B cell (primary cell): ENCODE measurements around the gene USH2A. TPM values are rescaled to one million over a fixed set of nuclear protein-coding genes. Genes with fewer than 3 reads are reported as not detected.

Source experiments
- ATAC-seq: fragments of 200-7000 bp; cut with Tn5 transposase; one replicate; pipeline ENCODE4 v1.10.0; 2021; ENCODE audit warnings: low read depth, mild to moderate bottlenecking, moderate number of reproducible peaks, moderate library complexity
- CTCF ChIA-PET: fragments of 350-600 bp; sonication (Branson Sonifier 250); formaldehyde crosslinking; loops from one replicate; lab custom pipeline; 2021; ENCODE audit warnings: antibody characterized with exemption, inconsistent platforms; lab: Charles Lee
- POLR2A ChIA-PET: fragments of 350-600 bp; sonication (Branson Sonifier 250); formaldehyde crosslinking; loops from one replicate; lab custom pipeline; 2021; ENCODE audit warnings: antibody characterized with exemption; lab: Charles Lee
- DNase-seq: peaks from one replicate; pipeline ENCODE4 v3.0.0; 2013
- H2AFZ ChIP-seq: 2 replicates; pipeline ENCODE4 v1.6.1; 2012; ENCODE audit warnings: mild to moderate bottlenecking, low read depth, low read length; ENCODE audit not compliant: insufficient read depth, poor library complexity, severe bottlenecking
- H3K27ac ChIP-seq, 2 donors: 1 replicate in 1 of 2; 2 replicates in 1 of 2; pipeline ENCODE4 v1.5.1; 2012 to 2013; ENCODE audit warnings: low read length in 2 of 2, mild to moderate bottlenecking in 2 of 2, moderate library complexity in 1 of 2
- H3K27me3 ChIP-seq, 4 experiments: fragments of 200-600 bp in 1 of 4; sonication (generic) in 1 of 4; replicated peaks in 1 of 4; 1 replicate in 2 of 4; 2 replicates in 2 of 4; pipeline versions ENCODE4 v1.6.1 to v1.7.0; 2013 to 2016; ENCODE audit warnings: low read length in 3 of 4, mild to moderate bottlenecking in 2 of 4, mixed read lengths in 1 of 4, moderate library complexity in 1 of 4; ENCODE audit not compliant: insufficient read depth in 4 of 4, control insufficient read depth in 3 of 4; ENCODE audit errors: control extremely low read depth in 1 of 4
- H3K36me3 ChIP-seq, 2 experiments: replicated peaks in 1 of 2; 1 replicate in 1 of 2; 2 replicates in 1 of 2; pipeline versions ENCODE4 v1.6.1 to v1.7.1; 2013; ENCODE audit warnings: low read length in 1 of 2; ENCODE audit not compliant: insufficient read depth in 2 of 2, control insufficient read depth in 1 of 2; ENCODE audit errors: control extremely low read depth in 1 of 2, extremely low read depth in 1 of 2
- H3K4me1 ChIP-seq, 2 donors: fragments of 200-600 bp in 1 of 2; sonication (generic) in 1 of 2; 1 replicate in 1 of 2; 2 replicates in 1 of 2; pipeline versions ENCODE4 v1.5.1 to v1.6.1; 2013 to 2017; ENCODE audit warnings: low read length in 2 of 2; ENCODE audit not compliant: control insufficient read depth in 2 of 2, insufficient read depth in 2 of 2
- H3K4me2 ChIP-seq: replicated peaks from 2 replicates; pipeline ENCODE3; 2012; ENCODE audit warnings: mild to moderate bottlenecking, low read depth, low read length; ENCODE audit not compliant: poor library complexity, severe bottlenecking
- H3K4me3 ChIP-seq, 5 experiments: fragments of 200-600 bp in 1 of 5; sonication (generic) in 1 of 5; 1 replicate in 3 of 5; 2 replicates in 2 of 5; pipeline versions ENCODE4 v1.5.1 to v1.7.0; 2011 to 2016; ENCODE audit warnings: low read length in 4 of 5, mild to moderate bottlenecking in 4 of 5, low read depth in 2 of 5, control low read depth in 1 of 5, moderate library complexity in 1 of 5; ENCODE audit not compliant: insufficient read depth in 1 of 5; ENCODE audit errors: control extremely low read depth in 1 of 5, extremely low read depth in 1 of 5
- H3K79me2 ChIP-seq: fragments of 200-600 bp; sonication (generic); one replicate; pipeline ENCODE4 v1.6.0; 2016; ENCODE audit warnings: low read length; ENCODE audit not compliant: control insufficient read depth, insufficient read depth
- H3K9ac ChIP-seq: fragments of 200-600 bp; sonication (generic); 2 replicates; pipeline ENCODE4 v1.6.1; 2017; ENCODE audit warnings: mild to moderate bottlenecking, low read length, moderate library complexity
- H3K9me3 ChIP-seq, 3 donors: one replicate each; pipeline versions ENCODE4 v1.6.1 to v1.7.1; 2013; ENCODE audit warnings: low read length in 2 of 3; ENCODE audit not compliant: control insufficient read depth in 2 of 3, insufficient read depth in 1 of 3; ENCODE audit errors: control extremely low read depth in 1 of 3
- H4K20me1 ChIP-seq: 2 replicates; pipeline ENCODE4 v1.6.0; 2012; ENCODE audit warnings: mild to moderate bottlenecking, low read length; ENCODE audit not compliant: insufficient read depth, control insufficient read depth, poor library complexity, severe bottlenecking
- H3K27ac Mint-ChIP-seq: one replicate; pipeline ENCODE4 v1.8.0; 2021; ENCODE audit warnings: mixed read lengths
- H3K27me3 Mint-ChIP-seq: one replicate; pipeline ENCODE4 v1.8.0; 2021; ENCODE audit warnings: mixed read lengths
- H3K4me1 Mint-ChIP-seq: one replicate; pipeline ENCODE4 v1.8.0; 2021; ENCODE audit warnings: mixed read lengths
- H3K4me3 Mint-ChIP-seq: one replicate; pipeline ENCODE4 v1.8.0; 2021; ENCODE audit warnings: mixed read lengths
- H3K9me3 Mint-ChIP-seq: one replicate; pipeline ENCODE4 v1.8.0; 2022; ENCODE audit warnings: mixed read lengths; ENCODE audit not compliant: insufficient read depth
- CTCF ChIP-seq: fragments of 200-600 bp; IDR thresholded peaks from one replicate; pipeline ENCODE4 v1.8.0; 2022; ENCODE audit warnings: antibody characterized with exemption, mild to moderate bottlenecking
- EZH2 ChIP-seq: IDR thresholded peaks from 2 replicates; pipeline ENCODE4 v1.6.1; 2012; ENCODE audit warnings: borderline replicate concordance, low read depth, mild to moderate bottlenecking, moderate library complexity, low read length; ENCODE audit not compliant: insufficient read depth, poor library complexity, severe bottlenecking
- WGBS: methylation state at CpG from one replicate; pipeline ENCODE4 v1.1.5; 2013; ENCODE audit warnings: missing lambda C conversion rate; ENCODE audit not compliant: insufficient coverage; 5-methylcytosine and 5-hydroxymethylcytosine counted together
- intact Hi-C: fragments of 100-400 bp; cut with micrococcal nuclease; formaldehyde crosslinking; loops from one replicate; pipeline ENCODE4 v1.10.0; 2022
- polyA plus RNA-seq: library from polyadenylated mRNA; depleted of rRNA; stranded (reverse); fragments of >200 nt; gene quantifications from 2 replicates; pipeline ENCODE4 v1.2.3, GENCODE V29; 2012
- total RNA-seq, 2 donors: library from RNA; stranded (reverse); fragments of 120-200 nt in 1 of 2; gene quantifications; 1 replicate in 1 of 2; 2 replicates in 1 of 2; pipeline versions ENCODE4 v1.2.3 to v1.2.4, GENCODE V29; 2013 to 2022

USH2A gene
- total and polyA plus RNA-seq, 2 donors (not counting 1 experiment from before 2014, with no cell fraction given): 0.01 TPM; not detected in 1

DNA sequence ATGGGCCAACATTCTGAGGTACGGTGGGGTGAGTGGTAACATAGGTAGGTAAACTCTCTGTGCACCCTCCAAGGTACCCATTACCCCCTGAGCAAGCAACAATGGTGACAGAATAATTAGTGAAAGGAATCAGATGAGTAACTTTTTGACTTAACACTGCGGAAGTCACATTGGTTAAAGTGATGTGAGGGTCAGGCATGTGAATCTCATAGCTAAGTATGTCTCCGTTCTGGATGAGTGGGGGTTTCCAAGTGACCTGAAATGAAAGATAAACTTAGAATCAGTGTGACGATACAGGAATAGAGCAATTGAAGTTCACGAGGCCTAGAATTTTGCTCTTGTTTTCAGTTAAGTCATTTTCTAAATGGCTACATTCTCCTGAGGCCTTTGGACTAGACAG, 544.4 kb downstream of the USH2A start:
- no peak for DNase-seq
- Histone ChIP-seq H3K9me3 (peaks cover 0 to 2% (median 0%) of the 10 kb centered on the region in 3 donors), H4K20me1 (no peaks in the 10 kb centered on the region), H3K4me2 (no peak overlapping the region), H3K4me3 (no peak overlapping the region), H3K27me3 (no peaks in the 10 kb centered on the region), H3K27ac (no peak overlapping the region), H3K4me1 (no peaks in the 10 kb centered on the region), H3K36me3 (no peaks in the 10 kb centered on the region), H3K9ac (no peak overlapping the region), H3K79me2 (no peaks in the 10 kb centered on the region), H2AFZ (no peak overlapping the region)
- WGBS: 95% methylated on average over 4 of the region's 5 CpGs
- no peak overlapping the region for H3K4me3 Mint-ChIP-seq
- H3K27me3 Mint-ChIP-seq: no peaks in the 10 kb centered on the region
- intact Hi-C loops: no loop called here
- no peak overlapping the region for H3K27ac Mint-ChIP-seq
- TF ChIP-seq EZH2 (no peak), CTCF (no peak)
- H3K4me1 Mint-ChIP-seq: no peaks in the 10 kb centered on the region
- no peaks in the 10 kb centered on the region for H3K9me3 Mint-ChIP-seq
- CTCF ChIA-PET: no interaction called here
- POLR2A ChIA-PET: no interaction called here
- ATAC-seq: no peak

DNA sequence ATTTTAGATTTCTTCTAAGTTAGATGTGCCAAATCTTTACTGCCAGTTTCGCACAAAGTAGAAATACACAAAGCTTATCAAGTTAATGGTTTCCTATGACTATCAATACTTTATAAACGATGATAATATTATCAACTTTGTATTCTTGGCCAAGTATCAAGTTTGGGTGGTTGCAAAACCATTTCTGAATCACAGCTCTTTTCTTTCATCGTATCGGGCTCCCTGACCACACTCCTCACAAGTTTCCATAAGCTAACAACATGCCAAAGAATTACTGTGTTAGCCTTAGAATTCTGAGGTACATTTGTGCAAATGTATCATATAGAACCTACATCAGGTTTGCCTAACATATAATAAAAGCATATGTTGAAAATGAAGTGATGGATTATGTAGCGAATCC, 545.1 kb downstream of the USH2A start:
- CTCF ChIA-PET: no interaction called here
- no peak overlapping the region for H2AFZ ChIP-seq
- POLR2A ChIA-PET: no interaction called here
- no peaks in the 10 kb centered on the region for H4K20me1 ChIP-seq
- H3K36me3 ChIP-seq: no peaks in the 10 kb centered on the region
- no peaks in the 10 kb centered on the region for H3K79me2 ChIP-seq
- H3K4me3 ChIP-seq: no peak overlapping the region
- Mint-ChIP-seq H3K9me3 (no peaks in the 10 kb centered on the region), H3K4me1 (no peaks in the 10 kb centered on the region), H3K4me3 (no peak overlapping the region), H3K27ac (no peak overlapping the region), H3K27me3 (no peaks in the 10 kb centered on the region)
- no peak overlapping the region for H3K9ac ChIP-seq
- H3K27ac ChIP-seq: no peak overlapping the region
- TF ChIP-seq CTCF: no peak
- TF ChIP-seq EZH2: no peak
- peaks cover 0 to 2% (median 0%) of the 10 kb centered on the region in 3 donors for H3K9me3 ChIP-seq
- DNase-seq: no peak
- H3K4me1 ChIP-seq: no peaks in the 10 kb centered on the region
- no peak for ATAC-seq
- intact Hi-C loops: no loop called here
- no peak overlapping the region for H3K4me2 ChIP-seq
- no peaks in the 10 kb centered on the region for H3K27me3 ChIP-seq
- WGBS: no CpG with 5 or more reads among the region's 5 CpGs
